GM18861 (cell line): ENCODE measurements around the gene INTS4.
"Not testable (repeated sequence)": the region's sequence is repeated elsewhere in the genome, so short reads cannot be mapped to it uniquely, and the experiment has no call there.

Experiments
- ATAC-seq: cut with Tn5 transposase; IDR thresholded peaks from one replicate; pipeline ENCODE4 v1.9.1; 2021; ENCODE audit not compliant: unreplicated experiment

The INTS4 gene

DNA sequence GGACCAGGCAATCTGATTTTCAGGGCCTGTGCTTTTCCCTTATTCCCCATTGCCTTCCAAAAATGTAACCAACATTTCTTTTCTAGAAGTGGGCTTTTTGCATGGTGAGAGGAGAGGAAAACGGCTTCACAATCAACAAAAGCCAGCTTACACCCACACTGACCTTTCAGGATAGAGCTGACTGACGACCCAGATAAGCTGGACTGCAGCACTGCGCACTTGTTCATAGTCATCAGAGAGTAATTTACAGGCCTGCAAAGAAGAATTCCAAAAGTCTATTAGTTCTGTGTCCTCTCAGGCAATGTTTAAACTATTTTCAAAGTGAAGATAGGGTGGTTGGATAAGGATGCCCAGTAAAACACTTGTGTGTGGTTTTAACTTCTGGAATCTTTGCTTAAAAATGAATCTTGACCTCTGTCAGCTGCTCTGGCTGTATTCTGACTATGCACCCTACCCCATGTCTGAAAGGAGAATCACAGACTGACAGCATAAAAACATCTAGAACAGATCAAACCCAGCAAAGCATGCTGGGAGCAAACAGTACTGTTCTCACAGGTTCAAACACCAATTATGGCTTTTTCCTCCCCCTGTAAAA, 35.8 kb downstream of the INTS4 start:
- not testable (repeated sequence) for ATAC-seq

DNA sequence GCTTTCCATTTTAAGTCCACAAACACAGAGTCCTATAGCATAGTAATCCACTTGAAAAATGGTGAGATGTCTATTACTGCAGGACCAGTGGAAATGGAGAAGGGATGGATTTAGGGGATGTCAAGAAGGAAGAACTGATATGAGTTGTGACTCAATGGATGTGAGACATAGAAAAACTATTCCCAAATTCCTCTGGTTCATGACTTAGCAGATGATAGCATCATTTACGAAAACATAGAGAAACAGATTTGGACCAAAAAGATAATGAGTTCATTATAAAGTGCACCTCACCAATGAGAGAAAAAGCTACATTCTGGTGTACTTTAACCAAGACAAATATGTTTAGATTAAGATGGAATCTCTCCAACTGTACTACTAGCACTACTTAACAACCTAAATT, 51.2 kb downstream of the INTS4 start:
- ATAC-seq, result not testable (repeated sequence)

DNA sequence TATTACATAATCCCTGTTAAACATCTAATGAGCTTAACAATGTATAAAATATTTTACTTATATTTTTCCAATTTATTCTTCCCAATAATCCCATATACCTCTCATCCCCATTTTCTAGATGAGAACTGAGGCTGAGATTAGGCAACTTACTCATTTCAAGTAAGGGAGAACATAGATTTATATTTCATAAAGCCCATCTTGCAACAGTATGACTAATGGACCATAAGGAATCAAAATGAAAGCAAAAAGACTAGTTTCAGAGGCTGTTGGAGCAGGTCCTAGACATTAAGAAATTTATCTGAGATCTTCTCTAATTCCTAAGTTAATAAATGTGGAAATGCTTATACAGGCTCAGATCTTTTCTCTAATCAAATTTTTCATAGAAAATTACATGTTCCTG, 52.0 kb downstream of the INTS4 start:
- not testable (repeated sequence) for ATAC-seq

DNA sequence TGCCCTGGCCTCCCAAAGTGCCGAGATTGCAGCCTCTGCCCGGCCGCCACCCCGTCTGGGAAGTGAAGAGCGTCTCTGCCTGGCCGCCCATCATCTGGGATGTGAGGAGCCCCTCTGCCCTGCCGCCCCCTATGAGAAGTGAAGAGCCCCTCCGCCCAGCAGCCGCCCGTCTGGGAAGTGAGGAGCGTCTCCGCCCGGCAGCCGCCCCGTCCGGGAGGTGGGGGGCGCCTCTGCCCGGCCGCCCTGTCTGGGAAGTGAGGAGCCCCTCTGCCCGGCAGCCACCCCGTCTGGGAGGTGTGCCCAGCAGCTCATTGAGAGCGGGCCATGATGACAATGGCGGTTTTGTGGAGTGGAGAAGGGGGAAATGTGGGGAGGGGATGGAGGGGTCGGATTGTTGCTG, 60.9 kb downstream of the INTS4 start:
- not testable (repeated sequence) for ATAC-seq

DNA sequence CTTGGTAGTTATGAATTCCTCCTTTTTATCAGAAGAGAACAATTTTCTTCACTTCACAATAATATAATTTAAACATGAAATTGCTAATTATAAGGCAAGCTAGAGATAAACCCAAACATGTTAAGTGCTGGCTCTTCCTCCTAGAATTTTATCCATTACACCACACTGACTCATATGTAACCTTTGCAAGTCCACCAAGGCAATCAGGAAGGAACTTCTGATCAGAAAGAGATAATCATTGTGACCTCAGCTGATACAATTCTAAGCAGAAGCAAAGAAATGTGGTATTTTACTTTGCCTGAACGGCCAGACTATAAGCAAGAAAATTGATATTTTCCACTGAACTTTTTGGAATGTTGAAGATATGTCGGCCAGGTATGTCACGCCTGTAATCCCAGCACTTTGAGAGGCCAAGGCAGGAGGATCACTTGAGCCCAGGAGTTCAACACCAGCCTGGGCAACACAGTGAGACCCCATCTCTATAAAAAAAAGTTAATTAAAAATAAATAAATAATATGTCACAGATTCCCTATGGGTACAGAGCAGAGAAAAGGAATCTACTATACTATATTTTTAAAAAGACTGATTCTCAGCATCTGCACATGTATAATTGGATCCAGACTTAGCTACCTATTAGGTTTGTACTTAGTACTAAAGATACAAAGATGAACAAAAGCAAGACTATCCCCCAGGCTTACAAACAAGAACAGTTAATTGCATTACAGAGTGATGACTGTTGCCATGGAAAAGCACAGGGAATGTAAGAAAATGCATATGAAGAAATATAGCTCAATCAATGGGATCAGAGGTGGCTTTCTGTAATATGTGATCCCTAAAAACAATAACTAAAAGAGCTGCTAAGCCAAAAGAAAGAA, 63.9 kb downstream of the INTS4 start:
- ATAC-seq, result not testable (repeated sequence)

DNA sequence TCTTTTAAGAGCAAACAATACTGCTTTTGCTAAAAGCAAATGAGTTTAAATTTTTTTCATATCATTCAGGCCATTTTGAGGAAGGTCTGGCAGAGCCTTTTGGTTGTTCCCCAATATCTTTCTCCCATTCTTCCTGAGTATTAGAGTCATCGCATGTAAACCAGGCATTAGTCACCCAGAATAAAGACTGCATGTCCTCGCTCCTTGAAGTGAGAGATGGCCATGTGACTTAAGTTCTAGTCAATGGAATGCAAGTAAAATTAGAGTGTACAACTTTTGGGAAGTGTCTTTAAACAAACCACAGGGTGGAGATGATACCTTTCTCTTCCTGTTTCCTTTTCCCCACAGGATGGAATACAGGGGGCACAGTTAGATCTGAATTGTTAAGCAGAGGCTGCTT, 76.8 kb downstream of the INTS4 start:
- ATAC-seq, result not testable (repeated sequence)

DNA sequence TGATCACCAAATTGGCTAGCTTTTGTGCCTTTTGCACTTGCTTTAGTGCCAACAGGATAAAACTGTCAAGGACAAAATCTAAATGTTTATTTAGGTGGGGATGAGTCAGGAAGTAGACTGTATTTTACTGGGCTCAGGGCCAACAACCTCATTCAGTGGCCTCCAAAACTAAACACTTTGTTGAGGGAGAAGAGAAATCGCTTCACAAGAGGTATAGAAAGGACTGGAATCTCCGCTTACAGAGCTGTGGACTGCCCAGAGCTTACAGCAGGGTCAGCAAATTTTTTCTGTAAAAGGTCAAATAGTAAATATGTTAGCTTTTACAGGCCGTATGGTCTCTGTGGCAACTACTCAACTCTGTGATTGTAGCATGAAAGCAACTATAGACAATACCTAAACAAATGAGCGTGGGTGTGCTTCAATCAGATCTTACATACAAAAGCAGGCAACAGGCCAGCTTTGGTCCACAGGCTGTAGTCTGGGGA, 80.1 kb downstream of the INTS4 start:
- not testable (repeated sequence) for ATAC-seq

DNA sequence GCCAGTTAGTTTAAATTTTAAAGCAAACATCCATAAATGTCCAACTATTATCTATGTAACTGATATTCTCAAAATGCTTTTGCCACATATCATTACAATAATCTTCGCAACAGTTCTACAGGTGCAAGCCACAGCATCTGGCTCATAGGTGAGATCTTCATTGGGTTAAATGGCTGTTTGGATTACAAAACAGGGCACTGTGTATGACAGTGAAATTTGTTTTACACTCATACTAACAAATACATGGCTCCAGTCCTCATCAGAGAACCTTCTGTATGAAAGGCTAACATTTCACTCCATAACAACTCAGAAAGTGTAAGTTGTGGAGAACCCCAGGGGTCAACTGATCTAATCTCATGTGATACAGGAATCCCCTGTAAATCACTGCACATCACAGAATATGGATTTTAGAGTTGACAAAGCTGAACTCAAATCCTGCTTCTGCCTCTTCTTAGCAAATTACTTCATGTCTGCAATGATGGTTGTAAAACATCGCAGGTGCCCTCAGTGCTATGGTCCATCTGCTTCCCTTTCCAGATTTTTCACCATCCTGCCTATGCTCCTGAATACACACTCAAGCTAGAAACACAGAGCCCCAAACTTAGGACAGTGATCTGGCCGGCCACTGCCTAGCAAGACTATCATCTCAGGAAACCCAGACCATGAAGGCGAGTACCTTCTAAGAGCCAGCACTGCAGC, 80.7 kb downstream of the INTS4 start:
- ATAC-seq, result not testable (repeated sequence)

DNA sequence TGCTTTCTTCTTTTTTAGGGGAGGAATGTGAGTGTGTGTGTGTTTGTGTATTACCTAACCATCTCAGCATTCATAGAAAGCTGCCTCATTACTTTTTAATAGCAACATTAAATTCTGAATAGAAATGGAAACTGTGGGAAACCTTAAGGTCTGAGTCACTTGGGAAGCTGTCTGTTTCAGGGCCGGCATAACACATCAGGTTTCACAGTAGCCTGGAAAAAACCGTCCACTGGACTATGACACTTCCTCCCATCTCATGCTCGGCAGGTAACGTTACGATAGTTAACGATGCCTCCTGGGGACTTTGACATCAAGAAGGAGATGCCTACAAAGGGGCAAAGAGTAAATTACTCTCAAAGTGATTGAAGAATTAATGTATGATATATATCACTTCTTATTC, 83.6 kb downstream of the INTS4 start:
- not testable (repeated sequence) for ATAC-seq

DNA sequence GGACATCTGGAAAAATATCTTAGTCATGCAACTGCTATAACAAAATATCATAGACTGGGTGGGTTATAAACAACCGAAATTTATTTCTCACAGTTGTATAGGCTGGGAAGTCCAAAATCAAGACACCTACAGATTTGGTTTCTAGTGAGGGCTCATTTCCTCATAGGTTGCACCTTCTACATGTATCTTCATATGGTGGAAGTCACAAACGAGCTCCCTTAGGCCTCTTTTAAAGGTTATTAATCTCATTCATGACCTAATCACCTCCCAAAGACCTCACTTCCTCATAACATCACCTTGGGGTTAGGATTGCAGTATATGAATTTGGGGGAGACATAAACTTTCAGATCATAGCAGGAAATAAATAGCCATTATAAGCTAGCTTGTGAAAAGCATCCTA, 85.2 kb downstream of the INTS4 start:
- ATAC-seq, result no peak

DNA sequence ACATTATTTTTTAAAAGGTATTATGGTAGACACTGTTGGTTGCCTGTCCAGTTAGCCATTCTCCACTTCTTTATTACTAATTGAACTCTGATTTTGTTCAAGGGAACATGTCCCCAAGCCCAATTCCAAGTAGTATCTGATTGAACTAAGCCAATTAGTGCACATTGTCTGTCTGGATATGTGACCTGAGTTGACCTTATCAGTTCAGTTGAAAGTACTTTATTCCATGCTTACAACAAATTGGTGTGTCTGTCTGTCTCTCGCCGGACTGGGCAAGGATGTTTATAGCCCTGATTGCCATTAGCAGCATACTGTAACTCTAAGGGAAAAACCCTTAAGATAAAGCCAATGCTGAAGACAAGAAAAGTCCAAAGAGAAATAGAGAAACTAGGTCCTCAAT, 85.6 kb downstream of the INTS4 start:
- ATAC-seq, result no peak

DNA sequence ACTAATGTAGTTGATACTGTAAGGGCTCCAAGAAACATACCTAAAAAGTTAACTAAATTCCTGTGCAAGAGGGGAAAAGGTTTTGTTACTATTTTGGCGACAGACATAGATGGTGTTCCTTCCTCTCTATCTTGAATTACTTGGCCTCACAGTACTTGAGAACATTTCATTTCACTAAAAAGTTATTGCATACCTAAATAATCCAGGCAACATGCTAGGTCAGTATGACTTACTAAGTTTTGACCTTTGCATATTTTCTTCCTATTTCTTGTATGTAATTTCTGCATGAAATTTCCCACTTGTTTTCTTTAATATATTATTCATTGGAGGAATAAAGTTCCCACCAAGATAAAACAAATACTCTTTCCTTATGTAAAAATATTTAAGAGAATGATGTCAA, 99.5 kb downstream of the INTS4 start:
- ATAC-seq, result not testable (repeated sequence)

DNA sequence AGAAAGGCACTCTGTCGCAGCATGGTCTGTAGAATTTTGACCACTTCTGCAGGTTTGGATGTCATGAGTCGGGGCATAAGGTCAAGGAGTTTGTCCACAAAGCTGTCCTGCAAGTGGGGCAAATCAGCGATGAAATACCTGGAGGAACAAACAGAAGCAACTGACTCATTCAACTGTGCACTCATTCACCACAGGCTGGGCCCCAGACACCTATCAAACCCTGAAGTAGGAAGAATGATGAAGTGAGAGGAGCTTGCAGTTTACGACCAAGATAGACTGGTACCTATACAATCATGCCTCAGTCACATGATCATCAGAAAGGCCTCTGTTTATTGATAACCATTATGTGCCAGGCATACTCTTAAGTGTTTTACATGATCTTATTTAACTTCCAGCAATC, 102.8 kb downstream of the INTS4 start:
- ATAC-seq, result not testable (repeated sequence)

DNA sequence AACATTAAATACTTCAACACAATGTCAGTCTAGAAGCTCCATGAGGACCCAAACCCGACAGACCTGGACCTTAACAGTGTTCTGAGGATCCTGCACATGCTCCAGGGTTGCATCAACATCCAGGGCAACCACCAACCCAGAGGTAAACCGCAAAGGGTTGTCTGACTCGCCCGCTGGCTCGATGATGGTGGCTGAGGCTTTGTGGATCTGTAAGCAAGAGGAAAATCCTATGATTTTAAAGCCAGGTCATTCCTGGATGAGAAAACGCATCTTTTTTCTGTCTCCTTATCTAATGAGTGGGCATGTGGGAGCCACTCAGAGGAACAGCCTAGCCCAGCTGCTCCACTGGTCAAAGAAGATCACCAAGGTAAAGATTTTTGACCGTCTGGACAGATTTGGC, 103.2 kb downstream of the INTS4 start:
- ATAC-seq, result not testable (repeated sequence)

DNA sequence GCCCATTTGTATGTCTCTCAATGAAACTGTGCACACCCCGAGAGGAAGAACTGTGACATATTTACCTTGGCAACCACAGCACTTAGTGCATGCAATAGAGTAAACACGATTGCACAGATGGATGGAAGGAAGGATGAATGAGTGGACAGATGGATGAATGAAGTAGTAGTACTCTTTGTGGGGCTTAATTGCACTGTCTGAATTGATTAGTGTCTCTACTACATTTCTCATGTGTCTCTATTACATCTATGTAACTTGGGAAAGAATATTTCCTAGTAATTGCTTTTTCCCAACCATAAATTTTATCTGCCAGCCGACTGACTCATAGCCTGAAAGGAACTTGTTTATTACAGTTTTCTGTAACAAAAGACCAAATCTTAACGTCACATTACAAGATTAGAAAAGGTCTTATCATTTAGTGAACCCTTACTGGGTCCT, 103.8 kb downstream of the INTS4 start:
- ATAC-seq, result not testable (repeated sequence)

DNA sequence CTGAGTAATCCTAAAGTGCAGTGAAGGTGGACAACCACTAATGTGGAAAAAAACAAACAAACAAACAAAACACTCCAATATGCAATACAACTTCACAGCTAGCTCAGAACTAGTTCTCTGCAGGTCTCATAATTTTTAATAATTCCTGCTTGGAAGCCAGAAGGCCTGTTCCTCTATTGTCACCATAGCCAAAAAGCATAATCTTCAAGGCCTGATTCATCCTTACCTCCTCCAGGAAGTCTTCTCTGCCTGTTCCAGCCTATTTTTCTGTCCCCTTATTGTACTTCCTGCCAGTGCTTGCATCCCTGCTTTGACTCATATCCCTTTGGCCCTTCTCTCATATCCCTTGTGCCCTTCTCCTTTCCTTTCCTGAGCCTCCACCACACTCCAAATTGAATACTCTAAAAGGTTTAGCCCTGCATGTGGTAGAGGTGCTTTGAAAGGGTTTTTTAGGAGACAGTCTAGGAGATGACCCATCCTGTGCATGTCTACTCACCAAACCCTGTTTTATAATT, 104.3 kb downstream of the INTS4 start:
- ATAC-seq, result not testable (repeated sequence)

DNA sequence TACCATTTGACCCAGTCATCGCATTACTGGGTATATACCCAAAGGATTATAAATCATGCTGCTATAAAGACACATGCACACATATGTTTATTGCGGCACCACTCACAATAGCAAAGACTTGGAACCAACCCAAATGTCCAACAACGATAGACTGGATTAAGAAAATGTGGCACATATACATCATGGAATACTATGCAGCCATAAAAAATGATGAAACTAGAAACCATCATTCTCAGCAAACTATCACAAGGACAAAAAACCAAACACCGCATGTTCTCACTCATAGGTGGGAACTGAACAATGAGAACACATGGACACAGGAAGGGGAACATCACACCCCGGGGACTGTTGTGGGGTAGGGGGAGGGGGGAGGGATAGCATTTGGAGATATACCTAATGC, 105.4 kb downstream of the INTS4 start:
- not testable (repeated sequence) for ATAC-seq

DNA sequence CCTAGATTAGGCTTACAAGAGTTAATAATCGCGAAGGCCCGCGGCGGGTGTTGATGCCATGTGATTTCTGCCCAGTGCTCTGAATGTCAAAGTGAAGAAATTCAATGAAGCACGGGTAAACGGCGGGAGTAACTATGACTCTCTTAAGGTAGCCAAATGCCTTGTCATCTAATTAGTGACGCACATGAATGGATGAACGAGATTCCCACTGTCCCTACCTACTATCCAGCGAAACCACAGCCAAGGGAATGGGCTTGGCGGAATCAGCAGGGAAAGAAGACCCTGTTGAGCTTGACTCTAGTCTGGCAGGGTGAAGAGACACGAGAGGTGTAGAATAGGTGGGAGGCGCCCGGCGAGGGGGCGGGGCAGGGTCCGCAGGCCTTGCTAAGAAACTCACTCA, 108.1 kb downstream of the INTS4 start:
- no peak for ATAC-seq

DNA sequence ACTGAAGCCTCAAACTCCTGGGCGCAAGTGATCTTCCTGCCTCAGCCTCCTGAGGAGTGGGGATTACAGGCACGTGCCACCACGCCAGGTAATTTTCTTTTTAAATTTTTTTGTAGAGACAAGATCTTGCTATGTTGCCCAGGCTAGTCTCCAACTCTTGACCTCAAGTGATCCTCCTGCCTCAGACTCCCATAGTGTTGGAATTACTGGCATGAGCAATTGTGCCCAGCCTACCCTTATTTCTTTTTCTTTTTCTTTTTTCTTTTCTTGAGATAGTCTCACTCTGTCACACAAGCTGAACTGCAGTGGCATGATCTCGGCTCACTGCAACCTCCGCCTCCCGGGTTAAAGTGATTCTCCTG, 109.7 kb downstream of the INTS4 start:
- ATAC-seq, result no peak

DNA sequence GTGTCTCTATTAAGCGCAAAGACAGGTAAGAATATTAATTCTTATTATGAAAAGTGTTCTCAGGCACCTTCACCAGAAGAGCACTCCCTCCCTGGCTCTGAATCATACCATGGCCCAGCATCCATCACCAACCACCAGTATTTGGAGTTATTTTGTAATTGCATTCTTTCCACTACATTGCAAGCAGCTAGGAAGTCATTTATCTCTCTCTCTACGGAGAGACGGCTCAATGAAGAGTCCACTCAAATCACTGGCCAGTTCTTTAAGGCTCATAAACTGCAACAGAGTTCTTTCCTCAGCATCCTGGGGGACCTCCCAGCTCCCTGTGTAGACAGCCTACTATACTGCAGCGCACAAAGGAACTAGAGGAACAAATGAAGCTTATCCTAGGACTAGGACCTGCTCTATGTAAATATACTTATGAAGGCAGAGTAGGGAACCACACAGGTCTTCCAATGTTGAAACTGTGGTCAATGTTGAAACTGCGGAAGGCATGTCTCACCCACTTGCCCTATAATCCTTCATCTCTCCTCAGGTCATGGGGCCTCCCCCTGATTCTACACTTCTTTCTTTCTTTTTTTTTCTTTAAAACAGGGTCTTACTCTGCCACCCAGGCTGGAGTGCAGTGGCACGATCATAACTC, 110.2 kb downstream of the INTS4 start:
- ATAC-seq, result no peak

DNA sequence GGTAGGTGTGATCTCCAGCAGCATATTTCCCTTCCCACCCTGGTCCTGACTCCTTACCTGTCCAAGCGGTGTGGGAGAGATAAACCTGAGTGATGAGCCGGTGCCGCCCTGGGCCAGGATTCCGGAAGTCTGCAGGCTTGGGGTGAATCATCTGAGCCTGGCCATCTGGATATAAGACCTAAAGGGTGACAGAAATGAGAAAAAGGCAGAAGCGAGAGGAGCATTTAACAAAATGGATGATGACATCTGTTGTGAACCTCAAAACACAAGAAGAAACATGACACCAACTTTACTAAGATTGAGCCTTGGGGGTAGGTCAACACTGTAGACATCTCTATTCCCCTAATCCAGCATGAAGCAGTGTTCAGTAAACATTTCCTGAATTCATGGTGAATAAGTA, 110.7 kb downstream of the INTS4 start:
- no peak for ATAC-seq
